Kidney (tissue), 14 donors: ENCODE results near the gene TBC1D12. TPM values are rescaled to one million over a fixed set of nuclear protein-coding genes. Genes with fewer than 3 reads are reported as not detected.

Experiments used
- DNase-seq, 5 donors: peaks; one replicate each; pipeline ENCODE4 v3.0.0-alpha.2; 2013 to 2020
- FAIRE-seq: peaks from 2 replicates; lab custom pipeline; 2012; peaks lifted over from hg19 to GRCh38; lab: Jason Lieb, UNC
- H3K27ac ChIP-seq, 2 donors: one replicate each; pipeline ENCODE4 v1.7.0; 2013; ENCODE audit warnings: low read depth in 2 of 2, low read length in 2 of 2, inconsistent platforms in 1 of 2
- H3K27me3 ChIP-seq: one replicate; pipeline ENCODE4 v1.7.1; 2013; ENCODE audit warnings: low read length, inconsistent platforms; ENCODE audit not compliant: control insufficient read depth, insufficient read depth
- H3K36me3 ChIP-seq, 3 donors: one replicate each; pipeline versions ENCODE4 v1.7.0 to v1.7.1; 2013; ENCODE audit warnings: low read length in 3 of 3, control low read depth in 1 of 3, inconsistent platforms in 1 of 3; ENCODE audit not compliant: insufficient read depth in 3 of 3, control insufficient read depth in 2 of 3
- H3K4me1 ChIP-seq, 3 donors: one replicate each; pipeline versions ENCODE4 v1.7.0 to v1.7.1; 2013; ENCODE audit warnings: low read length in 3 of 3, inconsistent platforms in 1 of 3, low read depth in 1 of 3; ENCODE audit not compliant: control insufficient read depth in 2 of 3, insufficient read depth in 2 of 3
- H3K4me3 ChIP-seq, 3 donors: one replicate each; pipeline versions ENCODE4 v1.7.0 to v1.8.1; 2013; ENCODE audit warnings: low read length in 3 of 3, control low read depth in 1 of 3, inconsistent platforms in 1 of 3
- H3K9ac ChIP-seq, 3 donors: one replicate each; pipeline versions ENCODE4 v1.7.0 to v1.7.1; 2013; ENCODE audit warnings: low read length in 3 of 3, control low read depth in 1 of 3, inconsistent platforms in 1 of 3
- H3K9me3 ChIP-seq, 3 donors: one replicate each; pipeline versions ENCODE4 v1.7.0 to v1.7.1; 2013; ENCODE audit warnings: low read length in 3 of 3, control low read depth in 1 of 3, inconsistent platforms in 1 of 3; ENCODE audit not compliant: control insufficient read depth in 2 of 3, insufficient read depth in 1 of 3
- CTCF ChIP-seq: IDR thresholded peaks from 3 replicates; pipeline ENCODE4 v1.5.1; 2012; ENCODE audit warnings: mild to moderate bottlenecking, moderate library complexity, borderline replicate concordance; ENCODE audit not compliant: insufficient read depth; ENCODE audit errors: extremely low read depth
- intact Hi-C: fragments of 100-400 bp; cut with DNase I; formaldehyde crosslinking; loops from one replicate; pipeline ENCODE4 v1.11.1; 2022
- polyA plus RNA-seq: library from polyadenylated mRNA; stranded (reverse); fragments of 350-450 nt; fragmentation: Illumina TruSeq; extraction: RNeasy Lipid Tissue Mini Kit (QIAGEN cat#74804); gene quantifications from one replicate; pipeline ENCODE4 v1.2.3, GENCODE V29; 2014; ENCODE audit warnings: low read depth, low replicate concordance; ENCODE audit not compliant: insufficient read depth
- total RNA-seq: library from RNA; stranded (reverse); fragmentation: NEBNext Ultra II Directional; extraction: Animal tissue kit (Norgen Biotek cat#: 25700); gene quantifications from one replicate; pipeline ENCODE4 v1.2.1, GENCODE V29; 2021
- donor health status: control.
- donor health status: control.
- donor health status: control.
- donor health status: control.
- donor health status: control.
- donor health status: DM: yes; HTN: yes; CAD: no.
- donor health status: Normal renal cell carcinoma (clear cell type).

The TBC1D12 gene
- total and polyA plus RNA-seq, 2 donors from 2014 or later: 4.4 to 13.1 TPM

GRCh38 chr10:94487575-94487974 lies 85.2 kb downstream of the TBC1D12 start:
- FAIRE-seq (no peak), DNase-seq (no peak)
- Histone ChIP-seq H3K4me1 (no peaks in the 10 kb centered on the region), H3K27ac (no peak overlapping the region), H3K9ac (no peak overlapping the region), H3K9me3 (peaks cover 0 to 6% (median 0%) of the 10 kb centered on the region in 3 donors), H3K27me3 (no peaks in the 10 kb centered on the region), H3K4me3 (no peak overlapping the region), H3K36me3 (no peaks in the 10 kb centered on the region)
- no peak for TF ChIP-seq CTCF
- intact Hi-C loops: no loop called here

DNA sequence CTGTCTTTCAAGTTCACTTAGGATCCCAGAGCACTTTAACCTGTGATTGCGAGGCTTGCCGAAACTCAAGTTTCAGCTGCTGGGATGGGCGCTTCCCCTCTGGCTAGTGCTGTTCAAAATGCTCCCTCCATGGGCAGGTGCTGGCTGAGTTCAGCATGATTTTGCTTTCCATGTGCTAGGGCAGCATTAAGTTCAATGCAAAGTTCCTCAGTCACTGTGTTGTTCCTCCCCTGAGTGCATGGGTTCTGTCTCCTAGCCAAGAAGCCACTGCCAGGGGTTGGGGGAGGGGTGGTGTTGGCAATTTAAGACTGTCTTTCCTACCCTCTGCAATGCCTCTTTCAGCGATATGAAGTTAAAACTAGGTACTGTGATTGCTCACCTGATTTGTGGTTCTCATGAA lies 86.8 kb downstream of the TBC1D12 start:
- Histone ChIP-seq H3K4me3 (no peak overlapping the region), H3K4me1 (no peaks in the 10 kb centered on the region), H3K9me3 (peaks cover 0 to under 1% (median 0%) of the 10 kb centered on the region in 3 donors), H3K36me3 (no peaks in the 10 kb centered on the region), H3K9ac (no peak overlapping the region), H3K27me3 (no peaks in the 10 kb centered on the region), H3K27ac (no peak overlapping the region)
- FAIRE-seq (no peak), DNase-seq (no peak)
- intact Hi-C loops: no loop called here
- TF ChIP-seq CTCF: no peak

- H3K9ac ChIP-seq: no peak overlapping the region
- H3K9me3 ChIP-seq: no peaks in the 10 kb centered on the region
- intact Hi-C loops: no loop called here
- no peak for TF ChIP-seq CTCF
- no peak overlapping the region for H3K4me3 ChIP-seq
- no peaks in the 10 kb centered on the region for H3K27me3 ChIP-seq
- FAIRE-seq (no peak), DNase-seq (no peak)
- H3K27ac ChIP-seq: no peak overlapping the region
- no peaks in the 10 kb centered on the region for H3K4me1 ChIP-seq
- H3K36me3 ChIP-seq: no peaks in the 10 kb centered on the region
These were observed 87.8 kb downstream of the TBC1D12 start for GRCh38 chr10:94489976-94490788.

- H3K4me3 ChIP-seq: no peak overlapping the region
- H3K27ac ChIP-seq: no peak overlapping the region
- DNase-seq (no peak), FAIRE-seq (no peak)
- H3K9me3 ChIP-seq: no peaks in the 10 kb centered on the region
- no peaks in the 10 kb centered on the region for H3K36me3 ChIP-seq
- no peaks in the 10 kb centered on the region for H3K27me3 ChIP-seq
- H3K9ac ChIP-seq: no peak overlapping the region
- intact Hi-C loops: no loop called here
- no peaks in the 10 kb centered on the region for H3K4me1 ChIP-seq
- TF ChIP-seq CTCF: no peak
These were observed 88.4 kb downstream of the TBC1D12 start for GRCh38 chr10:94490789-94491039.
